Osteocyte (in vitro differentiated cells): ENCODE measurements around the gene UBAC2. TPM values are rescaled to one million over a fixed set of nuclear protein-coding genes. Genes with fewer than 3 reads are reported as not detected.

Experiments used
- DNase-seq: peaks from one replicate; pipeline ENCODE4 v3.0.0; 2021; ENCODE audit warnings: mixed read lengths; ENCODE audit not compliant: unreplicated experiment; ENCODE audit errors: extremely low spot score
- H3K27ac Mint-ChIP-seq: one replicate; pipeline ENCODE4 v1.8.0; 2021; ENCODE audit warnings: mild to moderate bottlenecking, mixed read lengths; ENCODE audit not compliant: unreplicated experiment
- H3K27me3 Mint-ChIP-seq: one replicate; pipeline ENCODE4 v1.8.0; 2021; ENCODE audit warnings: mixed read lengths; ENCODE audit not compliant: unreplicated experiment
- H3K36me3 Mint-ChIP-seq: one replicate; pipeline ENCODE4 v1.8.0; 2021; ENCODE audit warnings: mixed read lengths; ENCODE audit not compliant: unreplicated experiment
- H3K4me1 Mint-ChIP-seq: one replicate; pipeline ENCODE4 v1.8.0; 2021; ENCODE audit warnings: mixed read lengths; ENCODE audit not compliant: unreplicated experiment
- H3K4me3 Mint-ChIP-seq: one replicate; pipeline ENCODE4 v1.8.0; 2021; ENCODE audit warnings: mild to moderate bottlenecking, moderate library complexity, mixed read lengths; ENCODE audit not compliant: unreplicated experiment
- H3K9me3 Mint-ChIP-seq: one replicate; pipeline ENCODE4 v1.8.0; 2021; ENCODE audit warnings: mixed read lengths; ENCODE audit not compliant: unreplicated experiment
- total RNA-seq: library from RNA; stranded (reverse); gene quantifications from 2 replicates; pipeline ENCODE4 v1.2.1, GENCODE V29; 2021
- TF ChIP-seq, protein P1 (sequence below): fragments of 200-600 bp; sonication (generic); IDR thresholded peaks from 2 replicates; pipeline ENCODE4 v1.5.0; 2021; ENCODE audit warnings: antibody characterized with exemption, mild to moderate bottlenecking, moderate library complexity

UBAC2 gene
- total RNA-seq, 1 donor from 2014 or later: 64.0 TPM

DNA sequence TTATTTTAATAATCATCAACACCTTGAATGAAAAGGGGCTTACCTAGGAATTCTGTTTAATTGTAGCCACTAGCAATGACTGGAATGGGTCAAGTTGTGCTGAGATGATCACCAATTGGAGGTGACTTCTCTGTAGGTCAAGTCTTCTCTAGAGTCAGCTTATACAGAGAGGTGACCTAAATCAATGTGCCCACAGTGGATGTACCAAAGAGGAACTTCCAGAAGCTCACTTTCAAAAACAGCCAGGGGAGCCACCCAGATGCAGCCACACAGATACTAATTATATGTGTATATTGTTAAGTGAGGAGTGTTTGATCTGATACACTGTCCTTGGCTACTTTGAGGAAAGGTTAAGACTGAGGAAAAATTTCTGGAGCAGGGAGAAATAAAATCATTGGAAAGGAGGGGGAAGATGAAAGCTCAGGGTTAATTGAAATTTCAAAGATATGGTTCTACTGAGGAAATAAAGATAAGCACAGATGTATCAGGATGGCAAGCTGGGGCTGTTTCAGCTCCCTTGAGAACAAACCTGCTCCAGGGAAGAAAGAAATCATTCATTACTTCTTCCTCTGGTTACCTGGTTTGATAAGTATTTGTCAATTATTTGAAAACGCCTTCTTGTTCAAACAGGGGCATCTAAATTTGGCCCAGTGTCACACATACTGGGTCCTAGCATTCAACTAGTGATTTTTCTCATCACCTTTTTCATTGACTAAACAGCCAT is 101.4 kb downstream of the UBAC2 start:
- Mint-ChIP-seq H3K27me3 (no peaks in the 10 kb centered on the region), H3K9me3 (no peaks in the 10 kb centered on the region)

DNA sequence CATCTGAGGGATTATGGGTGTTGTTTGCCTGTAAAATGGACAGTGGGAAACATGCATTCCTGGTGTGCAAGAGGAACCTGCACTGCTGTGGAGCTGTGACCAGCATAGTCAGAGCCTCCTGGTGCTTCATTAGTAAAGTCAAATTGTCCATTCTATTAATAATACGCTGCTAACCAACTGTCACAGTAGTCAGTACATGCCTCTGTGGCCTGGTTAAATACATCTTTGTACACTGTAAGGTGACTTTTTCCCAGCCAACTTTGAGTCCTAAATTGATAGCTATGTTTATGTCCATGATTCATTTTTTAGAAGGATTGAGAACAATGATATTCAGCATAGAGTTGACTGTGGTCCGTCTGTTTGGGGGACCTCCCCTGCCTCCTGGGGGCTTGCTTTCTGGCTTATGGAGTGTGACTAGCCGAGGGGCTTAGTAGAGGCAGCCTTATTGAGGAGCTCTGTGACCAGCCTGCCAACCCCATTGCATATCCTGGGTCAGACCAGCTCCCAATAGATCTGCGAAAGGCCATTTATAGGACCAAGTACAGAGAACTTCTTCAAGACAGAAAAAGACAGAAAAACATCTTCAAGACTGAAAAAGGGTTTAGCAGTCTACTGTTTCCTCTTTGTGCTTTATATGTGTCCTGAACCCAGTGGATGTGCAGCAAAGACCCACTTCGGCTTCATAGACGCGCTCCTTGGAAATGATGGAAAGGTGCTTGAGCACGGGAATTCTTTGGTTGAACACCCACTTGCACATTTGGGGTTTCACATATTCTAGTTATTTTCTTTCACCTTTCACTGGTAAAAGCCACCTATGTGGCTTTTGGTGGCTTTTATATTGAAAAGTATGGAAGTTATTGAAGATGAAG is 102.2 kb downstream of the UBAC2 start:
- Mint-ChIP-seq H3K9me3 (no peaks in the 10 kb centered on the region), H3K27ac (no peak overlapping the region), H3K4me1 (peaks cover 17% of the 10 kb centered on the region), H3K36me3 (peaks cover 4% of the 10 kb centered on the region), H3K4me3 (no peak overlapping the region), H3K27me3 (no peaks in the 10 kb centered on the region)
- DNase-seq: no peak
- TF ChIP-seq, protein P1, sequence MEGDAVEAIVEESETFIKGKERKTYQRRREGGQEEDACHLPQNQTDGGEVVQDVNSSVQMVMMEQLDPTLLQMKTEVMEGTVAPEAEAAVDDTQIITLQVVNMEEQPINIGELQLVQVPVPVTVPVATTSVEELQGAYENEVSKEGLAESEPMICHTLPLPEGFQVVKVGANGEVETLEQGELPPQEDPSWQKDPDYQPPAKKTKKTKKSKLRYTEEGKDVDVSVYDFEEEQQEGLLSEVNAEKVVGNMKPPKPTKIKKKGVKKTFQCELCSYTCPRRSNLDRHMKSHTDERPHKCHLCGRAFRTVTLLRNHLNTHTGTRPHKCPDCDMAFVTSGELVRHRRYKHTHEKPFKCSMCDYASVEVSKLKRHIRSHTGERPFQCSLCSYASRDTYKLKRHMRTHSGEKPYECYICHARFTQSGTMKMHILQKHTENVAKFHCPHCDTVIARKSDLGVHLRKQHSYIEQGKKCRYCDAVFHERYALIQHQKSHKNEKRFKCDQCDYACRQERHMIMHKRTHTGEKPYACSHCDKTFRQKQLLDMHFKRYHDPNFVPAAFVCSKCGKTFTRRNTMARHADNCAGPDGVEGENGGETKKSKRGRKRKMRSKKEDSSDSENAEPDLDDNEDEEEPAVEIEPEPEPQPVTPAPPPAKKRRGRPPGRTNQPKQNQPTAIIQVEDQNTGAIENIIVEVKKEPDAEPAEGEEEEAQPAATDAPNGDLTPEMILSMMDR: no peak

More for the DNA sequence above, 101.4 kb downstream of the UBAC2 start:
- Mint-ChIP-seq H3K4me3 (no peak overlapping the region), H3K27ac (no peak overlapping the region), H3K4me1 (peaks cover 11% of the 10 kb centered on the region), H3K36me3 (peaks cover 4% of the 10 kb centered on the region)
- TF ChIP-seq, protein P1: no peak
- DNase-seq: no peak

DNA sequence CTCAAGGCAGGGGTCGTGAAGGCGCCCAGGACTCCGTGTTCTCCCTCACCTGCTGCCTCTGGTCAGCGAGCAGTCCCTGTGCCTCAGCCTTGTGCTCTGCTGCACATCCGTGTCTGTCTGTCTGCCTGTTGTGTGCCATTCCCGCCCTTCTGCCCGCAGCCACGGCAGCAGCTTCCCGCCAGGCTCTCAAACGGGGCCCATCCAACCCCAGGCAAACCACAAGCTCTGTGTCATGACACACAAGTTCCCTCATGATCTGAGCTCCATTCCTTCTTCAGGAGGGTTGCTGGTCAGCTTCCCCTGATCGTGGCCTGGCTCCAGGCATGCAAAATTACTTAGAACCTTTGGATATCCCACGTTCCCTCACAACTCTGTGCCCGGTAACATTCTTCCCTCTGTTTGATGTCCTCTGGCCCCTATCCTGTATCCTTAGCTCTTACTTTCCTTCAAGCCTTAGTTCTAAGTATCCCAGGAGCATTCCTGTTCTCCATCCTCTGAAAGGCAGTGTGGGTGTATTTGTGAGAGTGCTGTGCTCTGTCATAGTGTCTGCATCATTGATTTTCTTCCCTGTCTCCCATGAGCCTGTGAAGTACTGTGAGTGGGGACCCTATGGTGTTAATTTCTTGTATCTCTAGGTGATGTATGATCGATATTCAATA is 103.3 kb downstream of the UBAC2 start:
- TF ChIP-seq, protein P1: no peak
- Mint-ChIP-seq H3K27ac (no peak overlapping the region), H3K27me3 (no peaks in the 10 kb centered on the region), H3K9me3 (no peaks in the 10 kb centered on the region), H3K4me1 (peaks cover 26% of the 10 kb centered on the region), H3K4me3 (no peak overlapping the region), H3K36me3 (peaks cover 9% of the 10 kb centered on the region)
- no peak for DNase-seq

DNA sequence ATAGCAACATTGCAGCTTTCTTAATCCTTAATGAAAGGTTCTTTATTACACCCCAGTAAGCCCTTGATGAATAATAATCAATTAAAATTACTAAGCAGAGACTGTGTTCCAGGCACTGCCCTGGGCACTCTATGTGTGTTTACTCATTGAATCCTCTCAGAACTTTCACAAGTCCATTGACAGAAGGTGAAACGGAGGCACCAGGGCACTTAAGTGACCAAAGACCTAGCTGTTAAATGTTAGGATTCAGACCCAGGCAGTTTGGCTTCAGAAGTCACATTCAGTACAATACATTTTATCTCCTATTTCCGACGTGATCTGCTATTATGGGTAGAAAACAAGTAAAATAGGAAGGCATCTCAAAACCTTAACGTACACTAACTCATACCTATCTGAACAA is 103.9 kb downstream of the UBAC2 start:
- H3K27ac Mint-ChIP-seq: no peak overlapping the region

More for the DNA sequence above, 103.9 kb downstream of the UBAC2 start:
- no peak for DNase-seq
- no peaks in the 10 kb centered on the region for H3K27me3 Mint-ChIP-seq
- TF ChIP-seq, protein P1: no peak
- H3K36me3 Mint-ChIP-seq: peaks cover 9% of the 10 kb centered on the region
- H3K4me1 Mint-ChIP-seq: peaks cover 26% of the 10 kb centered on the region
- no peak overlapping the region for H3K4me3 Mint-ChIP-seq
- H3K9me3 Mint-ChIP-seq: no peaks in the 10 kb centered on the region
